Neural progenitor cell (in vitro differentiated cells): Measurements from ENCODE around the gene NRP1. TPM values are rescaled to one million over a fixed set of nuclear protein-coding genes. Genes with fewer than 3 reads are reported as not detected.

Experiments used
- DNase-seq: peaks from one replicate; pipeline ENCODE4 v3.0.0-alpha.2; 2016; ENCODE audit warnings: low spot score
- H2AFZ ChIP-seq: fragments of 200-600 bp; sonication (generic); replicated peaks from 2 replicates; pipeline ENCODE4 v1.6.1; 2016; ENCODE audit warnings: antibody characterized with exemption
- H3F3A ChIP-seq: fragments of 200-600 bp; sonication (generic); 2 replicates; pipeline ENCODE4 v1.6.1; 2016; ENCODE audit warnings: antibody characterized with exemption, low read depth
- H3K27ac ChIP-seq: fragments of 200-600 bp; sonication (generic); 2 replicates; pipeline ENCODE4 v1.5.1; 2016; ENCODE audit warnings: mild to moderate bottlenecking
- H3K27me3 ChIP-seq: fragments of 200-600 bp; sonication (generic); 2 replicates; pipeline ENCODE4 v1.6.1; 2016; ENCODE audit warnings: mild to moderate bottlenecking, moderate library complexity
- H3K36me3 ChIP-seq: fragments of 200-600 bp; sonication (generic); 2 replicates; pipeline ENCODE4 v1.5.1; 2016
- H3K4me1 ChIP-seq: fragments of 200-600 bp; sonication (generic); 2 replicates; pipeline ENCODE4 v1.6.1; 2016; ENCODE audit warnings: mixed run types
- H3K4me2 ChIP-seq: fragments of 200-600 bp; sonication (generic); 2 replicates; pipeline ENCODE4 v1.6.1; 2016
- H3K4me3 ChIP-seq: fragments of 200-600 bp; sonication (generic); 2 replicates; pipeline ENCODE4 v1.5.1; 2016
- H3K79me2 ChIP-seq: fragments of 200-600 bp; sonication (generic); 2 replicates; pipeline ENCODE4 v1.6.1; 2016; ENCODE audit warnings: low read depth
- H3K9ac ChIP-seq: fragments of 200-600 bp; sonication (generic); 2 replicates; pipeline ENCODE4 v1.6.1; 2016
- H3K9me3 ChIP-seq: fragments of 200-600 bp; sonication (generic); 2 replicates; pipeline ENCODE4 v1.5.1; 2016; ENCODE audit warnings: low read depth
- H4K20me1 ChIP-seq: fragments of 200-600 bp; sonication (generic); 2 replicates; pipeline ENCODE4 v1.6.1; 2016; ENCODE audit warnings: low read depth
- H3K27ac Mint-ChIP-seq: 3 replicates; pipeline ENCODE4 v1.8.0; 2021; ENCODE audit warnings: mixed read lengths
- H3K27me3 Mint-ChIP-seq: 2 replicates; pipeline ENCODE4 v1.8.0; 2022; ENCODE audit warnings: low read depth, mild to moderate bottlenecking, inconsistent platforms, moderate library complexity, mixed read lengths; ENCODE audit not compliant: insufficient read depth
- H3K36me3 Mint-ChIP-seq: 3 replicates; pipeline ENCODE4 v1.8.0; 2021; ENCODE audit warnings: mixed read lengths
- H3K4me1 Mint-ChIP-seq: 3 replicates; pipeline ENCODE4 v1.8.0; 2021; ENCODE audit warnings: mixed read lengths
- H3K4me3 Mint-ChIP-seq: 3 replicates; pipeline ENCODE4 v1.8.0; 2021; ENCODE audit warnings: mild to moderate bottlenecking, moderate library complexity, mixed read lengths
- H3K9me3 Mint-ChIP-seq: 3 replicates; pipeline ENCODE4 v1.8.0; 2020; ENCODE audit warnings: mixed read lengths
- CTCF ChIP-seq: fragments of 200-600 bp; sonication (generic); IDR thresholded peaks from 2 replicates; pipeline ENCODE4 v1.5.1; 2017; ENCODE audit warnings: antibody characterized with exemption, mild to moderate bottlenecking
- EZH2 ChIP-seq: fragments of 200-600 bp; sonication (generic); IDR thresholded peaks from 2 replicates; pipeline ENCODE4 v1.6.1; 2017; ENCODE audit warnings: antibody characterized with exemption, mild to moderate bottlenecking, moderate library complexity
- EZH2phosphoT487 ChIP-seq: fragments of 200-600 bp; sonication (generic); IDR thresholded peaks from 2 replicates; pipeline ENCODE4 v1.6.1; 2017; ENCODE audit warnings: antibody characterized with exemption
- total RNA-seq: library from RNA; depleted of rRNA; stranded (reverse); fragments of >200 nt; gene quantifications from 2 replicates; pipeline ENCODE4 v1.2.3, GENCODE V29; 2015; ENCODE audit warnings: low replicate concordance

Gene NRP1
- total RNA-seq, 1 donor from 2014 or later, result 1.9 TPM

GRCh38 chr10:33352175-33352574 is 17.7 kb upstream of the NRP1 start:
- H3K36me3 Mint-ChIP-seq, result no peaks in the 10 kb centered on the region
- Histone ChIP-seq H3K9ac (no peak overlapping the region), H3K27ac (no peak overlapping the region), H3K9me3 (no peaks in the 10 kb centered on the region), H4K20me1 (no peaks in the 10 kb centered on the region), H3K4me1 (no peaks in the 10 kb centered on the region), H3F3A (no peaks in the 10 kb centered on the region), H2AFZ (no peak overlapping the region), H3K79me2 (no peaks in the 10 kb centered on the region), H3K27me3 (no peaks in the 10 kb centered on the region), H3K36me3 (no peaks in the 10 kb centered on the region), H3K4me2 (no peak overlapping the region), H3K4me3 (no peak overlapping the region)
- H3K27ac Mint-ChIP-seq, result no peak overlapping the region
- DNase-seq, result no peak
- H3K27me3 Mint-ChIP-seq, result peaks cover 5% of the 10 kb centered on the region
- H3K4me1 Mint-ChIP-seq, result peaks cover 2% of the 10 kb centered on the region
- no peaks in the 10 kb centered on the region for H3K9me3 Mint-ChIP-seq
- no peak overlapping the region for H3K4me3 Mint-ChIP-seq
- TF ChIP-seq EZH2, result no peak
- TF ChIP-seq CTCF, result no peak
- no peak for TF ChIP-seq EZH2phosphoT487

GRCh38 chr10:33350041-33350440 is 15.6 kb upstream of the NRP1 start:
- Histone ChIP-seq H3K4me3 (no peak overlapping the region), H4K20me1 (no peaks in the 10 kb centered on the region)
- H3K27ac Mint-ChIP-seq, result no peak overlapping the region

GRCh38 chr10:33349268-33349667 is 14.8 kb upstream of the NRP1 start:
- H3K9me3 Mint-ChIP-seq, result peaks cover 4% of the 10 kb centered on the region
- no peaks in the 10 kb centered on the region for H3K36me3 ChIP-seq
- no peaks in the 10 kb centered on the region for H3K27me3 ChIP-seq
- no peaks in the 10 kb centered on the region for H3K9me3 ChIP-seq
- no peak overlapping the region for H3K4me3 Mint-ChIP-seq
- no peaks in the 10 kb centered on the region for H3K79me2 ChIP-seq
- H3F3A ChIP-seq, result no peaks in the 10 kb centered on the region
- no peak overlapping the region for H3K4me3 ChIP-seq
- DNase-seq, result no peak
- H3K9ac ChIP-seq, result no peak overlapping the region
- TF ChIP-seq CTCF (no peak), EZH2 (no peak), EZH2phosphoT487 (no peak)
- no peak overlapping the region for H3K27ac Mint-ChIP-seq
- H3K27me3 Mint-ChIP-seq, result peaks cover 7% of the 10 kb centered on the region
- H4K20me1 ChIP-seq, result no peaks in the 10 kb centered on the region
- no peak overlapping the region for H3K4me2 ChIP-seq
- peaks cover 5% of the 10 kb centered on the region for H3K4me1 Mint-ChIP-seq
- H3K27ac ChIP-seq, result no peak overlapping the region
- H3K36me3 Mint-ChIP-seq, result no peaks in the 10 kb centered on the region
- no peaks in the 10 kb centered on the region for H3K4me1 ChIP-seq
- no peak overlapping the region for H2AFZ ChIP-seq

More at GRCh38 chr10:33350041-33350440, 15.6 kb upstream of the NRP1 start:
- Mint-ChIP-seq H3K27me3 (peaks cover 6% of the 10 kb centered on the region), H3K4me3 (no peak overlapping the region), H3K9me3 (no peaks in the 10 kb centered on the region), H3K4me1 (peaks cover 5% of the 10 kb centered on the region), H3K36me3 (no peaks in the 10 kb centered on the region)
- Histone ChIP-seq H3K4me2 (no peak overlapping the region), H3K9me3 (no peaks in the 10 kb centered on the region), H3K27ac (no peak overlapping the region), H3F3A (no peaks in the 10 kb centered on the region), H3K36me3 (no peaks in the 10 kb centered on the region), H3K79me2 (no peaks in the 10 kb centered on the region), H3K4me1 (no peaks in the 10 kb centered on the region), H2AFZ (no peak overlapping the region), H3K27me3 (no peaks in the 10 kb centered on the region), H3K9ac (no peak overlapping the region)
- DNase-seq, result no peak
- TF ChIP-seq CTCF (no peak), EZH2 (no peak), EZH2phosphoT487 (no peak)
